GM23338 (cell line): ENCODE data around the gene PCYT1A. TPM values are rescaled to one million over a fixed set of nuclear protein-coding genes. Genes with fewer than 3 reads are reported as not detected.

Source experiments
- ATAC-seq: fragments of 200-7000 bp; cut with Tn5 transposase; 3 replicates; pipeline ENCODE4 v1.9.1; 2020
- DNase-seq: peaks from one replicate; pipeline ENCODE4 v3.0.0-alpha.2; 2015; ENCODE audit warnings: low spot score
- H2AFZ ChIP-seq: fragments of 200-600 bp; sonication (generic); 2 replicates; pipeline ENCODE4 v1.8.0; 2016; ENCODE audit warnings: antibody characterized with exemption, mild to moderate bottlenecking, moderate library complexity
- H3F3A ChIP-seq: fragments of 200-600 bp; sonication (generic); replicated peaks from 2 replicates; pipeline ENCODE4 v1.8.0; 2017; ENCODE audit warnings: antibody characterized with exemption, mixed run types, low read depth
- H3K27ac ChIP-seq: fragments of 200-600 bp; sonication (generic); 2 replicates; pipeline ENCODE4 v1.6.1; 2016; ENCODE audit warnings: low read depth
- H3K27me3 ChIP-seq: fragments of 200-600 bp; sonication (generic); 2 replicates; pipeline ENCODE4 v1.8.0; 2016; ENCODE audit warnings: mild to moderate bottlenecking, mixed run types, moderate library complexity; ENCODE audit not compliant: insufficient read depth
- H3K36me3 ChIP-seq: fragments of 200-600 bp; sonication (generic); 2 replicates; pipeline ENCODE4 v1.8.0; 2016; ENCODE audit warnings: mild to moderate bottlenecking; ENCODE audit not compliant: insufficient read depth
- H3K4me1 ChIP-seq: fragments of 200-600 bp; sonication (generic); 2 replicates; pipeline ENCODE4 v1.8.0; 2016; ENCODE audit warnings: mild to moderate bottlenecking, moderate library complexity; ENCODE audit not compliant: insufficient read depth
- H3K4me2 ChIP-seq: fragments of 200-600 bp; sonication (generic); 2 replicates; pipeline ENCODE4 v1.7.1; 2017; ENCODE audit warnings: mixed run types
- H3K4me3 ChIP-seq: fragments of 200-600 bp; sonication (generic); 2 replicates; pipeline ENCODE4 v1.6.1; 2016; ENCODE audit warnings: mixed run types
- H3K79me2 ChIP-seq: fragments of 200-600 bp; sonication (generic); replicated peaks from 2 replicates; pipeline ENCODE4 v1.8.0; 2017; ENCODE audit warnings: mild to moderate bottlenecking; ENCODE audit not compliant: insufficient read depth
- H3K9me2 ChIP-seq: fragments of 200-600 bp; sonication (generic); 2 replicates; pipeline ENCODE4 v1.8.0; 2017; ENCODE audit not compliant: insufficient read depth
- H4K20me1 ChIP-seq: fragments of 200-600 bp; sonication (generic); replicated peaks from 2 replicates; pipeline ENCODE4 v1.8.0; 2017; ENCODE audit warnings: mild to moderate bottlenecking; ENCODE audit not compliant: insufficient read depth
- H3K27ac Mint-ChIP-seq: 2 replicates; pipeline ENCODE4 v1.8.0; 2020; ENCODE audit warnings: inconsistent platforms, mild to moderate bottlenecking, moderate library complexity, mixed read lengths
- H3K27me3 Mint-ChIP-seq: 3 replicates; pipeline ENCODE4 v1.8.0; 2022; ENCODE audit warnings: low read depth, mild to moderate bottlenecking, moderate library complexity, mixed read lengths, inconsistent platforms; ENCODE audit not compliant: insufficient read depth, poor library complexity
- H3K36me3 Mint-ChIP-seq: 3 replicates; pipeline ENCODE4 v1.8.0; 2021; ENCODE audit warnings: low read depth, mild to moderate bottlenecking, inconsistent platforms, moderate library complexity, mixed read lengths
- H3K4me1 Mint-ChIP-seq: 3 replicates; pipeline ENCODE4 v1.8.0; 2020; ENCODE audit warnings: mild to moderate bottlenecking, inconsistent platforms, mixed read lengths
- H3K4me3 Mint-ChIP-seq: 3 replicates; pipeline ENCODE4 v1.8.0; 2021; ENCODE audit warnings: moderate library complexity, mild to moderate bottlenecking, inconsistent platforms, mixed read lengths
- H3K9me3 Mint-ChIP-seq: 3 replicates; pipeline ENCODE4 v1.8.0; 2020; ENCODE audit warnings: moderate library complexity, mild to moderate bottlenecking, inconsistent platforms, mixed read lengths
- CREB1 ChIP-seq: fragments of 250-450 bp; sonication (Bioruptor Pico); IDR thresholded peaks from 2 replicates; pipeline ENCODE4 v1.5.0; 2020; ENCODE audit warnings: low read depth, mild to moderate bottlenecking, moderate library complexity
- EZH2phosphoT487 ChIP-seq: fragments of 200-600 bp; sonication (generic); IDR thresholded peaks from one replicate; pipeline ENCODE4 v1.8.1; 2018; ENCODE audit warnings: antibody characterized with exemption; ENCODE audit not compliant: unreplicated experiment
- JUNB ChIP-seq: IDR thresholded peaks from one replicate; pipeline ENCODE4 v1.6.1; 2016; ENCODE audit warnings: antibody characterized with exemption; ENCODE audit not compliant: unreplicated experiment
- NANOG ChIP-seq: IDR thresholded peaks from 2 replicates; pipeline ENCODE4 v1.6.1; 2016; ENCODE audit warnings: antibody characterized with exemption, borderline replicate concordance
- POLR2AphosphoS5 ChIP-seq: IDR thresholded peaks from 2 replicates; pipeline ENCODE4 v1.6.1; 2016; ENCODE audit warnings: antibody characterized with exemption, low read depth
- STAT1 ChIP-seq: IDR thresholded peaks from one replicate; pipeline ENCODE4 v1.6.1; 2016; ENCODE audit warnings: antibody characterized with exemption; ENCODE audit not compliant: unreplicated experiment
- ZNF114 ChIP-seq: fragments of 250-450 bp; sonication (Bioruptor Pico); IDR thresholded peaks from 2 replicates; pipeline ENCODE4 v1.5.0; 2020; ENCODE audit warnings: mild to moderate bottlenecking, moderate library complexity
- ZNF462 ChIP-seq: fragments of 250-450 bp; sonication (Bioruptor Pico); IDR thresholded peaks from 2 replicates; pipeline ENCODE4 v1.5.0; 2020; ENCODE audit warnings: mild to moderate bottlenecking, moderate library complexity
- polyA plus RNA-seq: library from polyadenylated mRNA; unstranded; fragments of >200 nt; fragmentation: Nextera tagmentation; extraction: Ambion mirVana; gene quantifications from 2 replicates; pipeline ENCODE4 v1.2.1, GENCODE V29; 2016
- total RNA-seq: library from RNA; depleted of rRNA; stranded (reverse); fragments of >200 nt; shearing (Covaris generic); gene quantifications from 2 replicates; pipeline ENCODE4 v1.2.3, GENCODE V29; 2014
- TF ChIP-seq, protein P1 (sequence below), 2 experiments: fragments of 200-600 bp in 1 of 2; sonication (generic) in 1 of 2; conservative IDR thresholded peaks; 2 replicates each; pipeline versions ENCODE4 v1.5.1 to v1.6.1; 2016 to 2017; ENCODE audit warnings: antibody characterized with exemption in 2 of 2, low read depth in 2 of 2, mild to moderate bottlenecking in 2 of 2, moderate library complexity in 1 of 2
- TF ChIP-seq, protein P2 (sequence below): IDR thresholded peaks from one replicate; pipeline ENCODE4 v1.6.1; 2018; ENCODE audit warnings: antibody characterized with exemption; ENCODE audit not compliant: unreplicated experiment
- TF ChIP-seq, protein P3 (sequence below): IDR thresholded peaks from 2 replicates; pipeline ENCODE4 v1.6.1; 2016; ENCODE audit warnings: antibody characterized with exemption

Gene PCYT1A
- total and polyA plus RNA-seq, 2 experiments from 2014 or later, result 11.6 to 35.8 TPM

GRCh38 chr3:196241704-196242103 is 45.8 kb downstream of the PCYT1A start:
- H3K4me2 ChIP-seq, result no peak overlapping the region
- no peak for ATAC-seq
- peaks cover 1% of the 10 kb centered on the region for H3K27me3 Mint-ChIP-seq
- H3K79me2 ChIP-seq, result no peaks in the 10 kb centered on the region
- no peak overlapping the region for H3K4me3 ChIP-seq
- peaks cover 9% of the 10 kb centered on the region; the same call in 1 of the 3 replicates for H3K4me1 Mint-ChIP-seq
- H4K20me1 ChIP-seq, result 0 out of 2 replicates have a peak, but pooled peaks cover 5% of the 10 kb centered on the region
- H3K27ac Mint-ChIP-seq, result no peak overlapping the region
- peaks cover 12% of the 10 kb centered on the region; the same call in 2 of the 3 replicates for H3K9me3 Mint-ChIP-seq
- H3K4me3 Mint-ChIP-seq, result no peak overlapping the region
- peaks cover 55% of the 10 kb centered on the region for H3K36me3 Mint-ChIP-seq
- H2AFZ ChIP-seq, result no peak overlapping the region
- no peaks in the 10 kb centered on the region for H3K9me2 ChIP-seq
- DNase-seq, result no peak
- peaks cover 9% of the 10 kb centered on the region; the same call in 1 of the 2 replicates for H3K4me1 ChIP-seq
- TF ChIP-seq STAT1 (no peak), JUNB (no peak), ZNF462 (CRISPR knock-in tag) (no peak), ZNF114 (CRISPR knock-in tag) (no peak), EZH2phosphoT487 (no peak), NANOG (no peak), POLR2AphosphoS5 (no peak), CREB1 (no peak)
- TF ChIP-seq, protein P1, sequence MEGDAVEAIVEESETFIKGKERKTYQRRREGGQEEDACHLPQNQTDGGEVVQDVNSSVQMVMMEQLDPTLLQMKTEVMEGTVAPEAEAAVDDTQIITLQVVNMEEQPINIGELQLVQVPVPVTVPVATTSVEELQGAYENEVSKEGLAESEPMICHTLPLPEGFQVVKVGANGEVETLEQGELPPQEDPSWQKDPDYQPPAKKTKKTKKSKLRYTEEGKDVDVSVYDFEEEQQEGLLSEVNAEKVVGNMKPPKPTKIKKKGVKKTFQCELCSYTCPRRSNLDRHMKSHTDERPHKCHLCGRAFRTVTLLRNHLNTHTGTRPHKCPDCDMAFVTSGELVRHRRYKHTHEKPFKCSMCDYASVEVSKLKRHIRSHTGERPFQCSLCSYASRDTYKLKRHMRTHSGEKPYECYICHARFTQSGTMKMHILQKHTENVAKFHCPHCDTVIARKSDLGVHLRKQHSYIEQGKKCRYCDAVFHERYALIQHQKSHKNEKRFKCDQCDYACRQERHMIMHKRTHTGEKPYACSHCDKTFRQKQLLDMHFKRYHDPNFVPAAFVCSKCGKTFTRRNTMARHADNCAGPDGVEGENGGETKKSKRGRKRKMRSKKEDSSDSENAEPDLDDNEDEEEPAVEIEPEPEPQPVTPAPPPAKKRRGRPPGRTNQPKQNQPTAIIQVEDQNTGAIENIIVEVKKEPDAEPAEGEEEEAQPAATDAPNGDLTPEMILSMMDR (conservative IDR thresholded peaks at IDR 0.05; ENCODE audit: low read depth in 2 of 2), result no peak
- TF ChIP-seq, protein P2, sequence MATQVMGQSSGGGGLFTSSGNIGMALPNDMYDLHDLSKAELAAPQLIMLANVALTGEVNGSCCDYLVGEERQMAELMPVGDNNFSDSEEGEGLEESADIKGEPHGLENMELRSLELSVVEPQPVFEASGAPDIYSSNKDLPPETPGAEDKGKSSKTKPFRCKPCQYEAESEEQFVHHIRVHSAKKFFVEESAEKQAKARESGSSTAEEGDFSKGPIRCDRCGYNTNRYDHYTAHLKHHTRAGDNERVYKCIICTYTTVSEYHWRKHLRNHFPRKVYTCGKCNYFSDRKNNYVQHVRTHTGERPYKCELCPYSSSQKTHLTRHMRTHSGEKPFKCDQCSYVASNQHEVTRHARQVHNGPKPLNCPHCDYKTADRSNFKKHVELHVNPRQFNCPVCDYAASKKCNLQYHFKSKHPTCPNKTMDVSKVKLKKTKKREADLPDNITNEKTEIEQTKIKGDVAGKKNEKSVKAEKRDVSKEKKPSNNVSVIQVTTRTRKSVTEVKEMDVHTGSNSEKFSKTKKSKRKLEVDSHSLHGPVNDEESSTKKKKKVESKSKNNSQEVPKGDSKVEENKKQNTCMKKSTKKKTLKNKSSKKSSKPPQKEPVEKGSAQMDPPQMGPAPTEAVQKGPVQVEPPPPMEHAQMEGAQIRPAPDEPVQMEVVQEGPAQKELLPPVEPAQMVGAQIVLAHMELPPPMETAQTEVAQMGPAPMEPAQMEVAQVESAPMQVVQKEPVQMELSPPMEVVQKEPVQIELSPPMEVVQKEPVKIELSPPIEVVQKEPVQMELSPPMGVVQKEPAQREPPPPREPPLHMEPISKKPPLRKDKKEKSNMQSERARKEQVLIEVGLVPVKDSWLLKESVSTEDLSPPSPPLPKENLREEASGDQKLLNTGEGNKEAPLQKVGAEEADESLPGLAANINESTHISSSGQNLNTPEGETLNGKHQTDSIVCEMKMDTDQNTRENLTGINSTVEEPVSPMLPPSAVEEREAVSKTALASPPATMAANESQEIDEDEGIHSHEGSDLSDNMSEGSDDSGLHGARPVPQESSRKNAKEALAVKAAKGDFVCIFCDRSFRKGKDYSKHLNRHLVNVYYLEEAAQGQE, result no peak
- TF ChIP-seq, protein P3, sequence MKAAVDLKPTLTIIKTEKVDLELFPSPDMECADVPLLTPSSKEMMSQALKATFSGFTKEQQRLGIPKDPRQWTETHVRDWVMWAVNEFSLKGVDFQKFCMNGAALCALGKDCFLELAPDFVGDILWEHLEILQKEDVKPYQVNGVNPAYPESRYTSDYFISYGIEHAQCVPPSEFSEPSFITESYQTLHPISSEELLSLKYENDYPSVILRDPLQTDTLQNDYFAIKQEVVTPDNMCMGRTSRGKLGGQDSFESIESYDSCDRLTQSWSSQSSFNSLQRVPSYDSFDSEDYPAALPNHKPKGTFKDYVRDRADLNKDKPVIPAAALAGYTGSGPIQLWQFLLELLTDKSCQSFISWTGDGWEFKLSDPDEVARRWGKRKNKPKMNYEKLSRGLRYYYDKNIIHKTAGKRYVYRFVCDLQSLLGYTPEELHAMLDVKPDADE, result no peak
- no peaks in the 10 kb centered on the region; the same call in 1 of the 2 replicates for H3K36me3 ChIP-seq
- no peak overlapping the region for H3K27ac ChIP-seq
- H3F3A ChIP-seq, result 0 out of 2 replicates have a peak, but pooled peaks cover 3% of the 10 kb centered on the region
- H3K27me3 ChIP-seq, result no peaks in the 10 kb centered on the region
